Fibroblast of upper back skin (primary cell): ENCODE results near the gene CAMK1D.
"Not testable (repeated sequence)": the region's sequence is repeated elsewhere in the genome, so short reads cannot be mapped to it uniquely, and the experiment has no call there.

Experiments used
- DNase-seq: peaks from one replicate; pipeline ENCODE4 v3.0.0-alpha.2; 2013

CAMK1D gene

GRCh38 chr10:12801214-12802087, 452.1 kb downstream of the CAMK1D start:
- no peak for DNase-seq

- DNase-seq = no peak
These were observed 454.4 kb downstream of the CAMK1D start for GRCh38 chr10:12803776-12804175.

GRCh38 chr10:12806228-12807095, 457.1 kb downstream of the CAMK1D start:
- no peak for DNase-seq

DNA sequence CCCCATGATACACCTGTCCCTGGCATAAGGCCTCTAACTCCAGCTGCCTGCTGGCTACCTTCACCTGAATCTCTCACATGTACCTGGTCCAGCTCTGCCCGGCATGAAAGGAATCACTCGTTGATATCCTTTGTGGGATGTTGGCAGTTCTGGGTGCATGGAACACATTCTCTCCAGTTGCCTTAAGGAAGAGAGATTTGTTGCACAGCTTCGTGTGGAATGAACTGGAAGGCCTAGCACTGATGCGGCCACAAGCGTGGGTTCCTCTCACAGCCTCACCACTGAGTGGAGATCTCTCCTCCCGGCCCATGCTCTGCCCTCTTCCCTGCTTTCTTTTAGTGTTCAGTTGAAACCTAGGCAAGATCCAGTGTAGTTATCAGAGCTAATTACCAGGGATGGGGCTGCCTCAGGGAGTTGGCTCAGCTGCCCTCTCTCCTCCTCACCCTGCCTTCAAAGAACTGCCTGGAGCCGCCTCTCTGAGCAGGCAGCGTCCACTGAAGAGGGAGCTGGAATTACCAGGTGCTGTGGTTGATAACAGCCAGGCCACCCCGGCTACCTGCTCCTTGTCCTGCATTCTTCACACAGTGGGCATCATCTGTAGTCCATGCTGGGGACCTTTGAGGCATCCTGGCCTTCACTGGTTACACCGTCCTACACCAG, 457.9 kb downstream of the CAMK1D start:
- DNase-seq = no peak

- no peak for DNase-seq
These were observed 458.8 kb downstream of the CAMK1D start for GRCh38 chr10:12808014-12808613.

GRCh38 chr10:12810046-12810445, 460.7 kb downstream of the CAMK1D start:
- not testable (repeated sequence) for DNase-seq

- no peak for DNase-seq
These were observed 462.5 kb downstream of the CAMK1D start for GRCh38 chr10:12811826-12812225.

DNA sequence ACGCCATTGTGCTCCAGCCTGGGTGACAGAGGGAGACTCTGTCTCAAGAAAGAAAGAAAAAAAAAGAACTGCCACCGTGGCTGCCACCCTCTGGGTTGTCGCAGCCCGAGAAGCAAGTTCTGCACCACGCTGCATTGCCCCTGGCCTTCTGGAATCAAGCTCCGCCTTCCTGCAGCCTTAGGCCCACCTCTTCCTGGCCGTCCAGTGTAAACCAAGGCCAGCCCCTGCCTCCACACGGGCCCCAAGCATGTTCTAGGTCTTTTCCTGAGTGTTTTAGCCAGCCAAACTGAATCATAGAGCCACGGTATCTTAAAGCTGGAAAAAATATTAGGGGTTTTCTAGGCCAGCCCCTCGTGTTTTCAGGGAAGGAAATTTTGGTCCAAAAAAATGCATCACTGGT, 463.2 kb downstream of the CAMK1D start:
- DNase-seq = no peak

DNA sequence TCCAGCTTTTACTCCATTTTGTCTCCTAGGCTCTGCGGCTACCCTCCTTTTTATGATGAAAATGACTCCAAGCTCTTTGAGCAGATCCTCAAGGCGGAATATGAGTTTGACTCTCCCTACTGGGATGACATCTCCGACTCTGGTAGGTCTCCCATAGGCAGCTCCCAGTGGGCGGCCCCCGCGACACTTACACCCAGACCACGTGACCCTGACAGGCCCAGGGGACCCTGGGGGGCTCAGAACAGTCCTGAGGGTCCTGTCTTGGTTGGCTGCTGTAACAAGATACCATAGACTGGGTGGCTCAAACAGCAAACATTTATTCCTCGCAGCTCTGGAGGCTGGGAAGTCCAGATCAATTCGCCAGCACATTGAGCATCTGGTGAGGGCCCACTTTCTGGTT, 464.8 kb downstream of the CAMK1D start:
- no peak for DNase-seq

GRCh38 chr10:12819071-12819470, 469.7 kb downstream of the CAMK1D start:
- DNase-seq = no peak

DNA sequence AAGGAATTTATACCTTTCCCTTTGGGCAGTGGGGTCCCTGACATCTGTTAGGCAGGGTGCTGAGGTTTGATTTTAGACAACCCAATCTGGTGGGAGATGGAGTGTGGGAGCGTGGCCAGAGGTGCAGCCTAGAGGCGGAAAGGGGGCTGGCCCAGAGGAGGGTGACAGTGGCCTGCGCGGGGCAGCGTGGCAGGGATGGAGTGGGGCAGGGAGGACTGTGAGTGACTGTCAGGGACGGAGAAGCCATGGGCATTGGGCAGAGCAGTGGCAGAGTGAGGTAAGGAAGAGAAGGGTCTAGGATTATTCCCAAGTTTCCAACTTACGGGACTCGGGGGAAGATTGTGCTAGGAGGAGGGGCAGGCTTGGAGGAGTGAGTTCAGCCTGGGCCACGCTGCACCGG, 470.3 kb downstream of the CAMK1D start:
- DNase-seq = no peak

DNA sequence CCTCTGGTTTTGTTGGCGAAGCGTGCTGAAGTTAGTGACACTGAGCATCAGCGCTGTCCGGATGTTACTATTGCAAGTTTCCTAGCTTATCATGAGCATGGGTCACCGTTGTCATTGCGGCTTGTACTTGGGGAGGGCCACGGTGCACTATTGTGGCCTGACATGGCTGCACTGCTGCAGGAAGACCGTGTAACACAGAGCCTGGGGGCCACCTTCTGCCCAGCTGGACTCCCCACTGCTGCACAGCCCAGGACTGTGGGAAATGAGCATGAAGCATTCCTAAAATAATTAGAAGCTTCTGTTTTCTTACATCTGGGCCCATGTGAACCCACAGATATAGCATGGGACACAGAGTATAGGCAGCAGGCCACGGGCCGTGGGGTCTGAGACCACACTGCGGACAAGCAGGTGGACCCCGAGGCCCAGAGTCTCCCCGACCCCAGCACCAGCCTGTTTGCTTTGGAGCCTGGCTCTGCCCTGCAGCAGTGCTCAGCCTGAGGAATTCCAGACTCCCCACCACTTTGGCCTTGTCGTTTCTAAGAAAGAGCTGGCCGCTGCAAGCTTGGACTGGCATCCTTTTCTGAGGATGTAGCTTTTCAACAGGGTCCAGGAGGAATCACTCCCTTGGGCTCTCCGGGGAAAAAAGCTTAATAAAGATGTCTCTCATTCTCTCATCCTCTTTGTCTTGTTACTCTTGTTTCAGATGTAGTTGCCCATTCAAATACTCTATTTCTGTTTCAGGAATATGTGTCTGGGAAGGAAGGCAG, 473.0 kb downstream of the CAMK1D start:
- DNase-seq = peak; percentile 7

DNA sequence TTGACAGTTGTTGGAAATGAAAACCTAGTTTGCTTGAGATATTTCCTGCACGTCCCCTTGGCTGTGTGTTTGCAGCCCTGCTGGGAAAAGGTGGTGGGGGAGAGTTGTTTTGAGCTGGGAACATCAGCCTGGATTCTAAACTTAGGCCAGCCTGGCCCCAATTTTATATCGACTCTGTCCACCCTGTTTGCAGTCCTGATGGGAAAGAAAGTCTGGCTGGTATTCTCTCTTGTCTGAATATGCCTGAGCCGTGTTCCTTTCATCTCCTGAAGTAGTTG, 473.5 kb downstream of the CAMK1D start:
- no peak for DNase-seq

- DNase-seq = peak; percentile 31
These were observed 474.0 kb downstream of the CAMK1D start for GRCh38 chr10:12823328-12823727.

DNA sequence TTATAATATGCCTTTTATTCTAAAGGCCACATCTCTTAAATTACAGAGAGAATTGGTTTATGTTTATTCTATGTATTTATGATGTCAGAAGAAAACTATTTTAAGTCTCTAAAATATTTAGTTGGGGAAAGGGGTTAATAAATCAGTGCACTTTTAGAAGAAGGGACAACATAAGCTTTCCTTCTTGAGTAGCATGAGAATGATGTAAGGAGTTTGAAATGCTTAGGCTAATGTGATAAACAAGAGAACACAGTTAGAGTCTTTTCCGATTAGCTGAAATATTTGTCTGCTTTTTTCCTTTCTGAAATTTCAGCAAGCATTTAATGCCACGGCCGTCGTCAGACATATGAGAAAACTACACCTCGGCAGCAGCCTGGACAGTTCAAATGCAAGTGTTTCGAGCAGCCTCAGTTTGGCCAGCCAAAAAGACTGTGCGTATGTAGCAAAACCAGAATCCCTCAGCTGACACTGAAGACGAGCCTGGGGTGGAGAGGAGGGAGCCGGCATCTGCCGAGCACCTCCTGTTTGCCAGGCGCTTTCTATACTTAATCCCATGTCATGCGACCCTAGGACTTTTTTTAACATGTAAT, 476.0 kb downstream of the CAMK1D start:
- peak; percentile 67 for DNase-seq

DNA sequence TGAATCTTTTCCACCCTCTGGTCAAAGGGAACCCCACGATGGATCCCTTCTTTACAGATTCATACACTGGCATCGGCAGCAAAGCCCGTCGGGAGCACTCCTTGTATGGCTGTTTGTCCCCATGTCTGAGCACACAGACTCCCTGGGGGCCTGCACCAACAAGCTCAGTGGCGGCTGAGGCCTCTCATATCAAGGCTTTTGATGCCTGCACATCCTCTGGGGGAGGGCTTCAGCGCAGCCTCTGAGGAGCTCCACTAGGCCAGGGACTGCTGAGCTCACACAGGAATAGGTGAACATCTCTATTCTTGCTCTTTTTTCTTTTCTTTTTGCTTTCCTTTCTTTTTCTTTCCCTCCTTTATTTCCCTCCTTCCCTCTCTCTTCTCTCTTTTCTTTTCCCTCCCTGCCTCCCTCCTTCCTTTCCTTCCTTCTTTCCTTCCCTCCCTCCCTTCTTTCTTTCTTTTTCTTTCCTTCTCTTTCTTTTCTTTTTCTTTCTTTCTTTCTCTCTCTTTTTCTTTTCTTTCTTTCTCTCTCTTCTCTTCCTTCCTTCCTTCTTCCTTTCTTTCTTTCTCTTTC, 477.5 kb downstream of the CAMK1D start:
- no peak for DNase-seq

DNA sequence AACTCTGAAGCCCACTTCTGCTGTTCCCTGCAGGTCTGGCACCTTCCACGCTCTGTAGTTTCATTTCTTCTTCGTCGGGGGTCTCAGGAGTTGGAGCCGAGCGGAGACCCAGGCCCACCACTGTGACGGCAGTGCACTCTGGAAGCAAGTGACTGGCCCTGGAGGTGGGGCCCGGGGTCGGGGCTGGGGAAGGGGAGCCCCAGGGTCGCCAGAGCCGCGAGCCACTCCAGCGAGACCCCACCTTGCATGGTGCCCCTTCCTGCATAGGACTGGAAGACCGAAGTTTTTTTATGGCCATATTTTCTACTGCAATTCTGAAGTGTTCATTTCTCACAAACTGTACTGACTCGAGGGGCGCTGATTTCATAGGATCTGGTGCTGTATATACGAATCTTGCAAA, 479.4 kb downstream of the CAMK1D start:
- no peak for DNase-seq

GRCh38 chr10:12829831-12830390, 480.6 kb downstream of the CAMK1D start:
- peak; percentile 49 for DNase-seq

DNA sequence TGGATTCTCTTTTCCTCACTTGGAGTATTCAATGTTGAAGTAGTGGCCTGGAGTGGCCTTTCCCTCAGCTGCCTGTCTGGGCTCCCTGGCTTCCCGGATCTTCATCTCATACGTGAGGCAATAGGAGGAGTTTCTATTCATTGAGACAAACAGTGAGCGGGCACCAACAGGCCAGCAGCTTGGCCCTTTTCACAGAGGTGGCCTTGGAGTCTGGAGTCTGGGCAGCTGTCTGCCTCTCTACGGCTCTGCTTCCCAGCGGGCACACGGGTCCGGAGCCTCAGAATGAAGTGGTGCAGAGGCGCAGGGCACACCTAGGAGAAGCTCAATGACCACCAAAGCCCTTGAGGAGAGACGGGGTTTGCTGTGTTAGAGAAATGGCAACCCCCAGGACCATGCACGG, 482.7 kb downstream of the CAMK1D start:
- no peak for DNase-seq

GRCh38 chr10:12833451-12833850, 484.1 kb downstream of the CAMK1D start:
- DNase-seq = no peak

DNA sequence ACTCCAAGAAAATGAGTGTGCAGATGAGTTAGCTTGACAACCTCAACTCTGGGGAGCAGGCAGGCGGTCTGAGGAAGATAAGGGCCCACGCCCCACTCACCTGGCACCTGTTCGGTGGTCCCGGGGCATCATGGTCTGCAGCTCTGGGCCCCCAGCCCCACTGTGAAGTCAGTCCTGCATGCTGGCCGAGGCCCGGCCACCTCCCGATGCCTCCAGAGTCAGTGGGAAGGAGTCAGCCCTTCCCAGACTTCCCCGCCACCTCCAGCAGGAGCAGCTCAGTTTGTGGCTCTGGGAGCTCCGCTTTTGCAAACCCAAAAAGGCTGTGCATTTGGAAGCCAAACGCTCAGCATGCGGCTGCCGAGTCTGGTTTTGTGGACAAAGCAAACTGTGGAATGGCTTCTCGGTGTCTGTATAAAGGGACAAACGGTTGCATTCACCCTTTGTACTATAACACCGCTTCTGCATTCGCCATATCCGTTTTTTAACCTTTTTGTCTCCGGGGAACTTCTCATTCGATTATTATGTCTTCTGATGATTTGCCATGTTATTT, 484.8 kb downstream of the CAMK1D start:
- no peak for DNase-seq
